Panc1 (cell line): ENCODE results near the gene MAPKBP1. TPM values are rescaled to one million over a fixed set of nuclear protein-coding genes. Genes with fewer than 3 reads are reported as not detected.

Experiments
- ATAC-seq: fragments of 200-7000 bp; cut with Tn5 transposase; 2 replicates; pipeline ENCODE4 v1.9.1; 2020; ENCODE audit warnings: mild to moderate bottlenecking, moderate library complexity
- BruUV-seq: library from RNA; stranded (reverse); fragments of 400-500 nt; replicated peaks from 2 replicates; lab custom pipeline; 2021; lab: Mats Ljungman, UMichigan
- CTCF ChIA-PET: fragments of 300-600 bp; sonication (Branson Sonifier 250); formaldehyde crosslinking; loops from one replicate; lab custom pipeline; 2022; ENCODE audit warnings: antibody characterized with exemption; lab: Charles Lee
- POLR2A ChIA-PET: fragments of 300-600 bp; sonication (Branson Sonifier 250); formaldehyde crosslinking; loops from one replicate; lab custom pipeline; 2022; ENCODE audit warnings: antibody characterized with exemption; lab: Charles Lee
- DNase-seq: peaks from one replicate; pipeline ENCODE4 v3.0.0-alpha.2; 2010; ENCODE audit warnings: low read depth, low spot score
- H3K27ac ChIP-seq: 2 replicates; pipeline ENCODE4 v1.5.1; 2011; ENCODE audit warnings: mild to moderate bottlenecking, low read length, inconsistent platforms
- H3K27me3 ChIP-seq: fragments of 200-500 bp; sonication (Bioruptor generic); 2 replicates; pipeline ENCODE4 v1.6.0; 2014; ENCODE audit warnings: low read length, inconsistent platforms; ENCODE audit not compliant: control insufficient read depth, insufficient read depth
- H3K36me3 ChIP-seq: fragments of 200-500 bp; sonication (Bioruptor generic); 2 replicates; pipeline ENCODE4 v1.5.1; 2014; ENCODE audit warnings: inconsistent platforms, mild to moderate bottlenecking, low read length, moderate library complexity; ENCODE audit not compliant: control insufficient read depth, insufficient read depth
- H3K4me1 ChIP-seq: 2 replicates; pipeline ENCODE4 v1.5.1; 2011; ENCODE audit warnings: inconsistent platforms, mild to moderate bottlenecking, low read length, moderate library complexity; ENCODE audit not compliant: control insufficient read depth, insufficient read depth
- H3K4me3 ChIP-seq, 2 experiments: 2 replicates each; pipeline ENCODE4 v1.5.1; 2011 to 2012; ENCODE audit warnings: low read depth in 2 of 2, low read length in 2 of 2, mild to moderate bottlenecking in 2 of 2, inconsistent platforms in 1 of 2, moderate library complexity in 1 of 2
- H3K9me3 ChIP-seq: fragments of 200-500 bp; sonication (Bioruptor generic); 2 replicates; pipeline ENCODE4 v1.5.1; 2014; ENCODE audit warnings: low read depth, mild to moderate bottlenecking, inconsistent platforms, low read length, moderate library complexity; ENCODE audit not compliant: control insufficient read depth, insufficient read depth
- POLR2AphosphoS5 ChIP-seq: IDR thresholded peaks from 2 replicates; pipeline ENCODE4 v1.6.1; 2012; ENCODE audit warnings: mild to moderate bottlenecking, low read depth, low read length, moderate library complexity
- SIN3A ChIP-seq: IDR thresholded peaks from 2 replicates; pipeline ENCODE4 v1.6.1; 2012; ENCODE audit warnings: low read depth, mild to moderate bottlenecking, low read length, moderate library complexity, borderline replicate concordance; ENCODE audit not compliant: insufficient read depth
- TCF7L2 ChIP-seq: IDR thresholded peaks from 2 replicates; pipeline ENCODE4 v1.6.1; 2011; ENCODE audit warnings: mild to moderate bottlenecking, low read depth, low read length, inconsistent platforms
- in situ Hi-C: cut with HindIII; loops from 2 replicates; pipeline ENCODE4 v1.10.0; 2016; ENCODE audit warnings: low sequenced_read_pairs, low pct_unique_long_range_greater_than_20kb
- intact Hi-C: fragments of 100-400 bp; cut with micrococcal nuclease; formaldehyde crosslinking; loops from one replicate; pipeline ENCODE4 v1.10.0; 2022; ENCODE audit not compliant: unreplicated experiment
- total RNA-seq: library from RNA; stranded (reverse); gene quantifications from one replicate; pipeline ENCODE4 v1.2.1, GENCODE V29; 2021; ENCODE audit not compliant: unreplicated experiment
- TF ChIP-seq, protein P1 (sequence below): fragments of 450-650 bp; IDR thresholded peaks from 2 replicates; pipeline ENCODE4 v1.5.1; 2017; ENCODE audit warnings: mild to moderate bottlenecking
- TF ChIP-seq, protein P2 (sequence below), 2 experiments: IDR thresholded peaks; 2 replicates each; pipeline ENCODE4 v1.6.1; 2011 to 2012; ENCODE audit warnings: low read depth in 2 of 2, control low read depth in 1 of 2, low read length in 1 of 2, mild to moderate bottlenecking in 1 of 2, moderate library complexity in 1 of 2; ENCODE audit not compliant: insufficient read depth in 1 of 2

Gene MAPKBP1
- total RNA-seq, 1 experiment from 2014 or later, result 38.4 TPM

DNA sequence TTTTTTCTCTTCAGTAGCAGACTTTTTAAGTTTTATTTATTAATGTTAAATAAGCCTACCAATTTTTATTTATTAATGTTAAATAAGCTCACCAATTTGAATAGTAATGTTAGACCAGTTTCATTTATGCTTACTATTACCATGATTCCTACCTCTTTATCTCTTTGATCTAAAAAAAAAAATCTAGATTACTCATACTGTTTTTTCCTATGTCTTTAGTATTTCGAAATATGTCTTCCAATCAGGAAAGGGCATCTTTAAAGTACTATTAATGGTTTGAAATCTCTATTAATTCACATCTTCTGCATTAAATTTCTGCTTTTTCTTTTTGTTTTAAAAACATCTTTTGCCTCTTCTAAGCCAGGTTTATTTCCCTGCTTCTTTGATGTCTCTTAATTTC, 27.5 kb upstream of the MAPKBP1 start:
- CTCF ChIA-PET, result interaction anchor here (0.7 kb wide), 2 partner anchors 161 to 242 kb away, joined by 4 to 5 read pairs; no protein-coding TSS in a partner anchor
- no peak for DNase-seq
- ATAC-seq, result no peak
- BruUV-seq, result no TSS peak
- in situ Hi-C loops (no loop called here), intact Hi-C loops (no loop called here)
- TF ChIP-seq POLR2AphosphoS5 (no peak), TCF7L2 (no peak), SIN3A (no peak)
- TF ChIP-seq, protein P1, sequence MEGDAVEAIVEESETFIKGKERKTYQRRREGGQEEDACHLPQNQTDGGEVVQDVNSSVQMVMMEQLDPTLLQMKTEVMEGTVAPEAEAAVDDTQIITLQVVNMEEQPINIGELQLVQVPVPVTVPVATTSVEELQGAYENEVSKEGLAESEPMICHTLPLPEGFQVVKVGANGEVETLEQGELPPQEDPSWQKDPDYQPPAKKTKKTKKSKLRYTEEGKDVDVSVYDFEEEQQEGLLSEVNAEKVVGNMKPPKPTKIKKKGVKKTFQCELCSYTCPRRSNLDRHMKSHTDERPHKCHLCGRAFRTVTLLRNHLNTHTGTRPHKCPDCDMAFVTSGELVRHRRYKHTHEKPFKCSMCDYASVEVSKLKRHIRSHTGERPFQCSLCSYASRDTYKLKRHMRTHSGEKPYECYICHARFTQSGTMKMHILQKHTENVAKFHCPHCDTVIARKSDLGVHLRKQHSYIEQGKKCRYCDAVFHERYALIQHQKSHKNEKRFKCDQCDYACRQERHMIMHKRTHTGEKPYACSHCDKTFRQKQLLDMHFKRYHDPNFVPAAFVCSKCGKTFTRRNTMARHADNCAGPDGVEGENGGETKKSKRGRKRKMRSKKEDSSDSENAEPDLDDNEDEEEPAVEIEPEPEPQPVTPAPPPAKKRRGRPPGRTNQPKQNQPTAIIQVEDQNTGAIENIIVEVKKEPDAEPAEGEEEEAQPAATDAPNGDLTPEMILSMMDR, result no peak
- TF ChIP-seq, protein P2, sequence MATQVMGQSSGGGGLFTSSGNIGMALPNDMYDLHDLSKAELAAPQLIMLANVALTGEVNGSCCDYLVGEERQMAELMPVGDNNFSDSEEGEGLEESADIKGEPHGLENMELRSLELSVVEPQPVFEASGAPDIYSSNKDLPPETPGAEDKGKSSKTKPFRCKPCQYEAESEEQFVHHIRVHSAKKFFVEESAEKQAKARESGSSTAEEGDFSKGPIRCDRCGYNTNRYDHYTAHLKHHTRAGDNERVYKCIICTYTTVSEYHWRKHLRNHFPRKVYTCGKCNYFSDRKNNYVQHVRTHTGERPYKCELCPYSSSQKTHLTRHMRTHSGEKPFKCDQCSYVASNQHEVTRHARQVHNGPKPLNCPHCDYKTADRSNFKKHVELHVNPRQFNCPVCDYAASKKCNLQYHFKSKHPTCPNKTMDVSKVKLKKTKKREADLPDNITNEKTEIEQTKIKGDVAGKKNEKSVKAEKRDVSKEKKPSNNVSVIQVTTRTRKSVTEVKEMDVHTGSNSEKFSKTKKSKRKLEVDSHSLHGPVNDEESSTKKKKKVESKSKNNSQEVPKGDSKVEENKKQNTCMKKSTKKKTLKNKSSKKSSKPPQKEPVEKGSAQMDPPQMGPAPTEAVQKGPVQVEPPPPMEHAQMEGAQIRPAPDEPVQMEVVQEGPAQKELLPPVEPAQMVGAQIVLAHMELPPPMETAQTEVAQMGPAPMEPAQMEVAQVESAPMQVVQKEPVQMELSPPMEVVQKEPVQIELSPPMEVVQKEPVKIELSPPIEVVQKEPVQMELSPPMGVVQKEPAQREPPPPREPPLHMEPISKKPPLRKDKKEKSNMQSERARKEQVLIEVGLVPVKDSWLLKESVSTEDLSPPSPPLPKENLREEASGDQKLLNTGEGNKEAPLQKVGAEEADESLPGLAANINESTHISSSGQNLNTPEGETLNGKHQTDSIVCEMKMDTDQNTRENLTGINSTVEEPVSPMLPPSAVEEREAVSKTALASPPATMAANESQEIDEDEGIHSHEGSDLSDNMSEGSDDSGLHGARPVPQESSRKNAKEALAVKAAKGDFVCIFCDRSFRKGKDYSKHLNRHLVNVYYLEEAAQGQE (IDR thresholded peaks at IDR 0.05; ENCODE audit: insufficient read depth in 1 of 2, low read depth in 2 of 2, low read length in 1 of 2), result no peak
- Histone ChIP-seq H3K27me3 (no peaks in the 10 kb centered on the region), H3K4me1 (no peaks in the 10 kb centered on the region), H3K9me3 (no peaks in the 10 kb centered on the region), H3K36me3 (peaks cover 7% of the 10 kb centered on the region; the same call in 1 of the 2 replicates), H3K4me3 (no peak overlapping the region), H3K27ac (no peak overlapping the region)
- POLR2A ChIA-PET, result interaction anchor here (0.7 kb wide), 1 partner anchor 18 kb away, joined by 5 read pairs; no protein-coding TSS in a partner anchor

DNA sequence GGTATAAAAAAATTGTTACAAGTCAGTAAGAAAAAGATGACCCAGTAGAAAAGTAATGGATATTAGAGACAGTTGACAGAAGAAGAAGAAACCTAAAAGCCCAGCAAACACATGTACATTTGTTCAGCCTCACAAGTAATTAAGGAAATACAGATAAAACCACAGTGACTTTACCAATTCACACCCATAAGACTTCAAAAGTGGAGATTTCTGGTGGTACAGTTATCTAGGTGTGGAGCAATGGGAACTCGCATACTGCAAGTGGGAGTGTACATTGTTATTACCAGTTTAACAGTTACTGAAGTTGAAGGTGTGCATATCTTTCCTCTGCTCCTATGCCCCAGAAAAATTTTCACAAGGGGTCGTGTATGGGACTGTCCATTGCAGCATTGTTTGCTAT, 18.1 kb upstream of the MAPKBP1 start:
- Histone ChIP-seq H3K27me3 (no peaks in the 10 kb centered on the region), H3K4me1 (no peaks in the 10 kb centered on the region), H3K4me3 (no peak overlapping the region), H3K27ac (no peak overlapping the region), H3K9me3 (no peaks in the 10 kb centered on the region), H3K36me3 (no peaks in the 10 kb centered on the region; the same call in 1 of the 2 replicates)
- POLR2A ChIA-PET, result no interaction called here
- in situ Hi-C loops (no loop called here), intact Hi-C loops (no loop called here)
- no peak for ATAC-seq
- DNase-seq, result no peak
- CTCF ChIA-PET, result no interaction called here
- TF ChIP-seq POLR2AphosphoS5, result no peak
- no peak for TF ChIP-seq SIN3A
- TF ChIP-seq, protein P1, result no peak
- no peak for TF ChIP-seq TCF7L2
- TF ChIP-seq, protein P2 (IDR thresholded peaks at IDR 0.05; ENCODE audit: insufficient read depth in 1 of 2, low read depth in 2 of 2, low read length in 1 of 2), result no peak
- no TSS peak for BruUV-seq
